BLaER1 (cell line): ENCODE results near the gene HEMK1.
A peak's percentile ranks its signal among the peaks of the same experiment; 100 is the strongest.

Source experiments
- H3K27ac ChIP-seq: shearing (Covaris generic); formaldehyde crosslinking; 2 replicates; pipeline ENCODE4 v1.8.1; 2022
- H3K27me3 ChIP-seq: shearing (Covaris generic); formaldehyde crosslinking; 2 replicates; pipeline ENCODE4 v1.8.1; 2022
- H3K36me3 ChIP-seq: shearing (Covaris generic); formaldehyde crosslinking; 2 replicates; pipeline ENCODE4 v1.8.1; 2022
- H3K4me1 ChIP-seq: shearing (Covaris generic); formaldehyde crosslinking; 2 replicates; pipeline ENCODE4 v1.8.1; 2022
- H3K4me2 ChIP-seq: shearing (Covaris generic); formaldehyde crosslinking; 2 replicates; pipeline ENCODE4 v1.8.1; 2022
- H3K4me3 ChIP-seq: shearing (Covaris generic); formaldehyde crosslinking; 2 replicates; pipeline ENCODE4 v1.8.1; 2022
- H3K9ac ChIP-seq: shearing (Covaris generic); formaldehyde crosslinking; 2 replicates; pipeline ENCODE4 v1.8.1; 2022
- H3K9me3 ChIP-seq: shearing (Covaris generic); formaldehyde crosslinking; 2 replicates; pipeline ENCODE4 v1.8.1; 2022
- H4K20me1 ChIP-seq: shearing (Covaris generic); formaldehyde crosslinking; 2 replicates; pipeline ENCODE4 v1.8.1; 2022
- Cebpa-rat ChIP-seq: shearing (Covaris generic); IDR thresholded peaks from 2 replicates; pipeline ENCODE4 v1.8.1; 2022

HEMK1 gene

GRCh38 chr3:50630877-50631276 lies 61.6 kb downstream of the HEMK1 start:
- peaks cover 37% of the 10 kb centered on the region; the same call in 1 of the 2 replicates for H3K36me3 ChIP-seq

GRCh38 chr3:50632450-50632849 lies 63.1 kb downstream of the HEMK1 start:
- peaks cover 99% of the 10 kb centered on the region for H4K20me1 ChIP-seq
- H3K36me3 ChIP-seq: peaks cover 33% of the 10 kb centered on the region; the same call in 1 of the 2 replicates
- H3K27me3 ChIP-seq: no peaks in the 10 kb centered on the region
- peaks cover 63% of the 10 kb centered on the region for H3K4me1 ChIP-seq
- H3K9me3 ChIP-seq: no peaks in the 10 kb centered on the region
- H3K27ac ChIP-seq: no peak overlapping the region
- H3K9ac ChIP-seq: no peak overlapping the region
- TF ChIP-seq Cebpa-rat: no peak
- H3K4me2 ChIP-seq: no peak overlapping the region
- H3K4me3 ChIP-seq: no peak overlapping the region

More at GRCh38 chr3:50630877-50631276, 61.6 kb downstream of the HEMK1 start:
- Histone ChIP-seq H3K27ac (no peak overlapping the region), H3K4me3 (no peak overlapping the region), H3K9me3 (no peaks in the 10 kb centered on the region), H3K27me3 (no peaks in the 10 kb centered on the region), H3K9ac (no peak overlapping the region), H3K4me2 (peak overlapping the region; percentile 41; the same call in 1 of the 2 replicates), H4K20me1 (peaks cover 100% of the 10 kb centered on the region), H3K4me1 (peaks cover 64% of the 10 kb centered on the region)
- TF ChIP-seq Cebpa-rat: no peak

GRCh38 chr3:50633230-50633790 lies 64.0 kb downstream of the HEMK1 start:
- H3K9me3 ChIP-seq: no peaks in the 10 kb centered on the region
- H3K9ac ChIP-seq: no peak overlapping the region
- H3K27me3 ChIP-seq: no peaks in the 10 kb centered on the region
- peaks cover 98% of the 10 kb centered on the region for H4K20me1 ChIP-seq
- no peak overlapping the region for H3K27ac ChIP-seq
- H3K4me1 ChIP-seq: peaks cover 56% of the 10 kb centered on the region
- TF ChIP-seq Cebpa-rat: no peak
- peaks cover 29% of the 10 kb centered on the region; the same call in 1 of the 2 replicates for H3K36me3 ChIP-seq
- H3K4me3 ChIP-seq: no peak overlapping the region
- H3K4me2 ChIP-seq: no peak overlapping the region

GRCh38 chr3:50635066-50635465 lies 65.7 kb downstream of the HEMK1 start:
- H3K27ac ChIP-seq: no peak overlapping the region
- no peak overlapping the region for H3K4me2 ChIP-seq
- H3K9ac ChIP-seq: no peak overlapping the region
- H3K9me3 ChIP-seq: no peaks in the 10 kb centered on the region
- peaks cover 98% of the 10 kb centered on the region for H4K20me1 ChIP-seq
- no peak for TF ChIP-seq Cebpa-rat
- no peak overlapping the region for H3K4me3 ChIP-seq
- peaks cover 52% of the 10 kb centered on the region for H3K4me1 ChIP-seq
- peaks cover 25% of the 10 kb centered on the region; the same call in 1 of the 2 replicates for H3K36me3 ChIP-seq
- no peaks in the 10 kb centered on the region for H3K27me3 ChIP-seq

GRCh38 chr3:50637011-50637410 lies 67.7 kb downstream of the HEMK1 start:
- H3K4me2 ChIP-seq: no peak overlapping the region
- H3K4me1 ChIP-seq: peaks cover 36% of the 10 kb centered on the region
- H3K9ac ChIP-seq: no peak overlapping the region

GRCh38 chr3:50637945-50638344 lies 68.6 kb downstream of the HEMK1 start:
- Histone ChIP-seq H3K4me3 (no peak overlapping the region), H3K36me3 (peaks cover 44% of the 10 kb centered on the region), H3K27me3 (no peaks in the 10 kb centered on the region), H3K4me2 (no peak overlapping the region), H3K9ac (no peak overlapping the region), H3K27ac (no peak overlapping the region), H4K20me1 (peaks cover 77% of the 10 kb centered on the region), H3K9me3 (no peaks in the 10 kb centered on the region), H3K4me1 (peaks cover 28% of the 10 kb centered on the region)
- TF ChIP-seq Cebpa-rat: no peak

More at GRCh38 chr3:50637011-50637410, 67.7 kb downstream of the HEMK1 start:
- H3K27ac ChIP-seq: no peak overlapping the region
- no peak for TF ChIP-seq Cebpa-rat
- peaks cover 86% of the 10 kb centered on the region for H4K20me1 ChIP-seq
- H3K36me3 ChIP-seq: peaks cover 35% of the 10 kb centered on the region
- no peaks in the 10 kb centered on the region for H3K27me3 ChIP-seq
- no peak overlapping the region for H3K4me3 ChIP-seq
- no peaks in the 10 kb centered on the region for H3K9me3 ChIP-seq

GRCh38 chr3:50639055-50639494 lies 69.8 kb downstream of the HEMK1 start:
- Histone ChIP-seq H3K27ac (no peak overlapping the region), H3K4me2 (no peak overlapping the region), H3K36me3 (peaks cover 56% of the 10 kb centered on the region), H3K9ac (no peak overlapping the region), H4K20me1 (peaks cover 71% of the 10 kb centered on the region), H3K4me1 (peaks cover 18% of the 10 kb centered on the region), H3K4me3 (no peak overlapping the region), H3K9me3 (no peaks in the 10 kb centered on the region), H3K27me3 (no peaks in the 10 kb centered on the region)
- no peak for TF ChIP-seq Cebpa-rat

- Histone ChIP-seq H3K4me2 (no peak overlapping the region), H3K9me3 (no peaks in the 10 kb centered on the region), H3K4me1 (no peaks in the 10 kb centered on the region), H3K36me3 (peaks cover 84% of the 10 kb centered on the region), H3K4me3 (no peak overlapping the region), H3K27me3 (no peaks in the 10 kb centered on the region), H3K27ac (no peak overlapping the region), H4K20me1 (peaks cover 38% of the 10 kb centered on the region), H3K9ac (no peak overlapping the region)
- no peak for TF ChIP-seq Cebpa-rat
Measured at GRCh38 chr3:50642382-50642781, 73.1 kb downstream of the HEMK1 start.

GRCh38 chr3:50644561-50644960 lies 75.2 kb downstream of the HEMK1 start:
- H3K36me3 ChIP-seq: peaks cover 97% of the 10 kb centered on the region
- peaks cover 18% of the 10 kb centered on the region for H4K20me1 ChIP-seq
- TF ChIP-seq Cebpa-rat: no peak

GRCh38 chr3:50645378-50645777 lies 76.1 kb downstream of the HEMK1 start:
- Histone ChIP-seq H4K20me1 (0 out of 2 replicates have a peak, but pooled peaks cover 9% of the 10 kb centered on the region), H3K27ac (no peak overlapping the region), H3K27me3 (no peaks in the 10 kb centered on the region), H3K4me1 (no peaks in the 10 kb centered on the region), H3K36me3 (peaks cover 90% of the 10 kb centered on the region), H3K4me2 (no peak overlapping the region), H3K9me3 (no peaks in the 10 kb centered on the region), H3K4me3 (no peak overlapping the region), H3K9ac (no peak overlapping the region)
- no peak for TF ChIP-seq Cebpa-rat

More at GRCh38 chr3:50644561-50644960, 75.2 kb downstream of the HEMK1 start:
- Histone ChIP-seq H3K27me3 (no peaks in the 10 kb centered on the region), H3K4me1 (no peaks in the 10 kb centered on the region), H3K27ac (no peak overlapping the region), H3K9ac (no peak overlapping the region), H3K4me3 (no peak overlapping the region), H3K4me2 (no peak overlapping the region), H3K9me3 (no peaks in the 10 kb centered on the region)
